HCT116 (cell line): Measurements from ENCODE around the gene GRID2. TPM values are rescaled to one million over a fixed set of nuclear protein-coding genes. Genes with fewer than 3 reads are reported as not detected.
"Not testable (repeated sequence)": the region's sequence is repeated elsewhere in the genome, so short reads cannot be mapped to it uniquely, and the experiment has no call there.

Experiments used
- ATAC-seq: fragments of 200-7000 bp; cut with Tn5 transposase; 2 replicates; pipeline ENCODE4 v1.9.1; 2020; ENCODE audit warnings: mild to moderate bottlenecking, moderate library complexity
- BruUV-seq: library from RNA; stranded (reverse); fragments of 400-500 nt; replicated peaks from 2 replicates; lab custom pipeline; 2021; lab: Mats Ljungman, UMichigan
- CTCF ChIA-PET: fragments of 300-600 bp; sonication (Branson Sonifier 250); formaldehyde crosslinking; loops from one replicate; lab custom pipeline; 2021; ENCODE audit warnings: antibody characterized with exemption; lab: Charles Lee
- POLR2A ChIA-PET: fragments of 300-600, 350-600 bp; sonication (Branson Sonifier 250); formaldehyde crosslinking; loops from one replicate; lab custom pipeline; 2021; ENCODE audit warnings: antibody characterized with exemption; lab: Charles Lee
- RAD21 ChIA-PET, 2 experiments: fragments of 300-600 bp; sonication (Branson Sonifier 250); formaldehyde crosslinking; loops; one replicate each; lab custom pipeline; 2023; ENCODE audit warnings: low total read pairs in 2 of 2; ENCODE audit not compliant: uncharacterized antibody in 2 of 2, unreplicated experiment in 2 of 2, low non-redundant PET in 1 of 2; lab: Charles Lee
- DNase-seq: peaks from one replicate; pipeline ENCODE4 v3.0.0-alpha.2; 2010; ENCODE audit warnings: low read depth, low spot score
- H2AFZ ChIP-seq: fragments of 200-600 bp; shearing (Covaris generic), sonication (generic); 2 replicates; pipeline ENCODE4 v1.6.1; 2017; ENCODE audit warnings: low read depth, mixed run types, mixed read lengths, antibody characterized with exemption, low read length; ENCODE audit not compliant: poor library complexity, severe bottlenecking
- H3K27ac ChIP-seq: 2 replicates; pipeline ENCODE4 v1.5.1; 2012; ENCODE audit warnings: low read depth, low read length
- H3K27me3 ChIP-seq: fragments of 200-600 bp; sonication (generic); 2 replicates; pipeline ENCODE4 v1.6.1; 2016; ENCODE audit warnings: mixed run types, low read length, mixed read lengths; ENCODE audit not compliant: insufficient read depth
- H3K36me3 ChIP-seq, 2 experiments: fragments of 200-500 bp in 1 of 2; fragments of 200-600 bp in 1 of 2; sonication (Bioruptor generic) in 1 of 2; sonication (generic) in 1 of 2; 2 replicates each; pipeline versions ENCODE4 v1.5.1 to v1.6.1; 2014 to 2016; ENCODE audit warnings: low read length in 2 of 2, inconsistent platforms in 1 of 2, mixed read lengths in 1 of 2, mixed run types in 1 of 2; ENCODE audit not compliant: insufficient read depth in 2 of 2, control insufficient read depth in 1 of 2
- H3K4me1 ChIP-seq, 2 experiments: fragments of 200-600 bp in 1 of 2; sonication (generic) in 1 of 2; 2 replicates each; pipeline versions ENCODE4 v1.5.1 to v1.6.1; 2012 to 2017; ENCODE audit warnings: low read length in 2 of 2, inconsistent platforms in 1 of 2, mild to moderate bottlenecking in 1 of 2, mixed read lengths in 1 of 2, mixed run types in 1 of 2, moderate library complexity in 1 of 2; ENCODE audit not compliant: insufficient read depth in 2 of 2, control insufficient read depth in 1 of 2
- H3K4me2 ChIP-seq: fragments of 200-600 bp; sonication (generic); 2 replicates; pipeline ENCODE4 v1.6.1; 2017; ENCODE audit warnings: mixed run types, low read length, mixed read lengths
- H3K4me3 ChIP-seq, 2 experiments: fragments of 200-600 bp in 1 of 2; sonication (generic) in 1 of 2; replicated peaks in 1 of 2; 2 replicates each; pipeline ENCODE4 v1.5.1; 2011 to 2016; ENCODE audit warnings: low read length in 2 of 2, control low read depth in 1 of 2, low read depth in 1 of 2, mild to moderate bottlenecking in 1 of 2, mixed read lengths in 1 of 2, mixed run types in 1 of 2
- H3K79me2 ChIP-seq: fragments of 200-600 bp; sonication (generic); 2 replicates; pipeline ENCODE4 v1.6.1; 2017; ENCODE audit warnings: mild to moderate bottlenecking, mixed run types, low read length, moderate library complexity, mixed read lengths; ENCODE audit not compliant: insufficient read depth
- H3K9ac ChIP-seq: fragments of 200-600 bp; sonication (generic); 2 replicates; pipeline ENCODE4 v1.6.1; 2016; ENCODE audit warnings: low read length, mixed read lengths
- H3K9me2 ChIP-seq: fragments of 200-600 bp; sonication (generic), shearing (Covaris generic); 2 replicates; pipeline ENCODE4 v1.6.1; 2017; ENCODE audit warnings: mixed run types, mild to moderate bottlenecking, moderate library complexity; ENCODE audit not compliant: insufficient read depth
- H3K9me3 ChIP-seq, 2 experiments: fragments of 200-500 bp in 1 of 2; fragments of 200-600 bp in 1 of 2; sonication (Bioruptor generic) in 1 of 2; sonication (generic) in 1 of 2; 2 replicates each; pipeline ENCODE4 v1.6.1; 2014 to 2017; ENCODE audit warnings: low read length in 2 of 2, mixed read lengths in 2 of 2, inconsistent platforms in 1 of 2, low read depth in 1 of 2, mild to moderate bottlenecking in 1 of 2, mixed run types in 1 of 2, moderate library complexity in 1 of 2; ENCODE audit not compliant: control insufficient read depth in 1 of 2, insufficient read depth in 1 of 2
- H4K20me1 ChIP-seq: fragments of 200-600 bp; sonication (generic), shearing (Covaris generic); 2 replicates; pipeline ENCODE4 v1.6.1; 2017; ENCODE audit warnings: mixed run types, mild to moderate bottlenecking, moderate library complexity; ENCODE audit not compliant: insufficient read depth
- CEBPB ChIP-seq: IDR thresholded peaks from 2 replicates; pipeline ENCODE4 v1.6.1; 2012; ENCODE audit warnings: low read depth
- ELF1 ChIP-seq: IDR thresholded peaks from 2 replicates; pipeline ENCODE4 v1.6.1; 2012; ENCODE audit warnings: low read depth, borderline replicate concordance
- TCF7L2 ChIP-seq: IDR thresholded peaks from 2 replicates; pipeline ENCODE4 v1.7.0; 2011; ENCODE audit warnings: borderline replicate concordance, inconsistent platforms; ENCODE audit not compliant: insufficient read depth, insufficient read length; ENCODE audit errors: extremely low read depth
- intact Hi-C: fragments of 100-400 bp; cut with micrococcal nuclease; formaldehyde crosslinking; loops from 2 replicates; pipeline ENCODE4 v1.10.0; 2022
- total RNA-seq: library from RNA; stranded (reverse); gene quantifications from one replicate; pipeline ENCODE4 v1.2.1, GENCODE V29; 2021; ENCODE audit not compliant: unreplicated experiment

Gene GRID2
- total RNA-seq, 1 experiment from 2014 or later: not detected

DNA sequence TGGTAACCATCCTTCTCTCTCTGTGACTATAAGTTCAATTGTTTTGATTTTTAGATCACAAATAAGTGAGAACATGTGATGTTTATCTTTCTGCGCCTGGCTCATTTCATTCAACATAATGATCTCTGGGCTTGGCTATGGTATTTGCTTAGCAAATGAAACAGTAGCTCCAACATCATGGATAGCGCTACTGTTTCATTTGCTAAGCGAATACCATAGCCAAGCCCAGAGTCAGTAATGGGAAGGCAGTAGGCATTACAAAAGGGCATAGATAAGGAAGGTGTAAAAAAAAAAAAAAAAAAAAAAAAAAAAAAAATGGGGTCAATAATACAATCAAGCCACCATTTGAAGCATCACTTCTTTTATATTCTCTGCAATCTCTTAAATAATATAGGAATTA is 1055.8 kb downstream of the GRID2 start:
- TF ChIP-seq CEBPB (no peak), ELF1 (no peak), TCF7L2 (no peak)
- H3K9me2 ChIP-seq: no peaks in the 10 kb centered on the region
- H3K4me1 ChIP-seq: no peaks in the 10 kb centered on the region
- DNase-seq (no peak), ATAC-seq (no peak)
- RAD21 ChIA-PET: no interaction called here
- H2AFZ ChIP-seq: no peak overlapping the region
- POLR2A ChIA-PET: no interaction called here
- CTCF ChIA-PET: no interaction called here
- no TSS peak for BruUV-seq
- no peak overlapping the region for H3K4me3 ChIP-seq
- no peak overlapping the region for H3K9ac ChIP-seq
- H4K20me1 ChIP-seq: no peaks in the 10 kb centered on the region
- H3K4me2 ChIP-seq: no peak overlapping the region
- no peaks in the 10 kb centered on the region for H3K9me3 ChIP-seq
- no peak overlapping the region for H3K27ac ChIP-seq
- H3K36me3 ChIP-seq: no peaks in the 10 kb centered on the region
- intact Hi-C loops: no loop called here
- no peaks in the 10 kb centered on the region for H3K79me2 ChIP-seq
- no peaks in the 10 kb centered on the region for H3K27me3 ChIP-seq

DNA sequence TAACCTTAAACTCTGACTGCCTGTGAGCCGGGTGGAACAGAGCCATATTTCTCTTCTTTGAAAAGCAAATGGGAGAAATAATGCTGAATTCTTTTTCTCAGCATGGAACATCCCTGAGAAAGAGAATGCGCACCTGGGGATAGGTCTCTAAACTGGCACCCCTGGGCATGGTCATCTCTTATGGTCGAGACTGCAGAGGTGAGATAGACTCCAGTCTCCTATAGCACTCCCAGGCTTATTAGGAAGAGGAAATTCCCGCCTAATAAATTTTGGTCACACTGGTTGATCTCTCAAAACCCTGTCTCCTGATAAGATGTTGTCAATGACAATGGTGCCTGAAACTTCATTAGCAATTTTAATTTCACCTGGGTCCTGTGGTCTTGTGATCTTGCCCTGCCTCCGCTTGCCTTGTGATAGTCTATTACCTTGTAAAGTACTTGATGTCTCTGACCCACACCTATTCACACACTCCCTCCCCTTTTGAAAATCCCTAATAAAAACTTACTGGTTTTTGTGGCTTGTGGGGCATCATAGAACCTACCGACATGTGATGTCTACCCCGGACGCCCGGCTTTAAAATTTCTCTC is 1062.5 kb downstream of the GRID2 start:
- POLR2A ChIA-PET, DNase-seq, RAD21 ChIA-PET, H2AFZ ChIP-seq, BruUV-seq, ATAC-seq, H3K9ac ChIP-seq, H3K4me1 ChIP-seq, H3K9me2 ChIP-seq, intact Hi-C loops, H3K36me3 ChIP-seq, H3K4me3 ChIP-seq, CTCF ChIA-PET, H3K9me3 ChIP-seq, H3K27me3 ChIP-seq, H3K79me2 ChIP-seq, H4K20me1 ChIP-seq, H3K27ac ChIP-seq, H3K4me2 ChIP-seq: not testable (repeated sequence)
